ENCODE results near the gene HIF1AN. TPM values are rescaled to one million over a fixed set of nuclear protein-coding genes. Genes with fewer than 3 reads are reported as not detected.

HIF1AN gene
- total RNA-seq, 1 experiment from 2014 or later, result 58.7 TPM

DNA sequence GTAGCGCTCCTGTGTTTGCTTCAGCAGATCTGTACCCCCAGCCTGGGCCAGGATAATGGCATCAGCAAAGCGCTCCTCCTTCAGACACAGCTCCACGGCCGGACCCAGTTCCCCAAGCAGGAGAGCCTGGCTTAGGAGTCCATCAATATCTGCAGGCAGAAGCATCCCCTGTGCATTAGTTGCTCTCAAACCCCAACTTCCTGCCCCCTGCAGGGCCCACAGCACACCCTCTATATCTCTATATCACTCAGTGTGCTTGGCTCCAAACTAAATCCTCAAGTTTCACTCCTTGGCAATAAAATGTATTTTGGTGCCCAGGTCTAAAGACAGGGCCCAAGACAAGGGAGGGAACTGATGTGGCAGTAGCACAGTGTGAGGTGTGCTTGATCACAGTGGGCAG is 37.7 kb upstream of the HIF1AN start:
- Histone ChIP-seq H2BK20ac (ENCODE audit: low read depth, low read length, poor library complexity, severe bottlenecking) (no peak overlapping the region), H3K23me2 (ENCODE audit: insufficient read length, low read depth, low read length, poor library complexity, severe bottlenecking) (no peaks in the 10 kb centered on the region), H4K8ac (replicated peaks; ENCODE audit: insufficient read length, low read depth, low read length) (no peak overlapping the region), H3K4me1 (ENCODE audit: insufficient read depth, low read length) (no peaks in the 10 kb centered on the region), H4K5ac (ENCODE audit: insufficient read length, low read depth, low read length) (no peak overlapping the region), H3K4me2 (ENCODE audit: insufficient read depth, insufficient read length, low read length) (no peak overlapping the region), H3K14ac (ENCODE audit: insufficient read depth, low read length) (no peak overlapping the region), H2BK120ac (ENCODE audit: low read depth, low read length, poor library complexity, severe bottlenecking) (no peak overlapping the region), H2BK5ac (ENCODE audit: insufficient read length, low read length) (no peak overlapping the region), H4K91ac (ENCODE audit: insufficient read length, low read depth, low read length) (no peak overlapping the region), H2AK5ac (ENCODE audit: insufficient read length, low read length) (no peak overlapping the region), H3K23ac (ENCODE audit: insufficient read length, low read depth, low read length) (no peak overlapping the region), H2BK15ac (ENCODE audit: low read depth, low read length) (no peak overlapping the region), H4K20me1 (ENCODE audit: control insufficient read depth, insufficient read depth, insufficient read length) (no peaks in the 10 kb centered on the region), H3K27ac (ENCODE audit: insufficient read length, low read depth, low read length) (no peak overlapping the region), H3K9ac (ENCODE audit: extremely low read depth, insufficient read length, low read length) (no peak overlapping the region), H3K27me3 (ENCODE audit: insufficient read depth, low read length) (no peaks in the 10 kb centered on the region), H2AFZ (ENCODE audit: low read length) (no peak overlapping the region), H3K79me2 (ENCODE audit: insufficient read depth, low read length) (no peaks in the 10 kb centered on the region), H3K4ac (ENCODE audit: low read depth, low read length) (no peak overlapping the region), H3K56ac (ENCODE audit: insufficient read length, low read depth, low read length) (no peak overlapping the region), H3K9me3 (ENCODE audit: control insufficient read depth, low read depth, low read length) (no peaks in the 10 kb centered on the region), H3K18ac (ENCODE audit: insufficient read length, low read depth, low read length) (no peak overlapping the region), H3K79me1 (ENCODE audit: insufficient read depth, low read depth, low read length, poor library complexity, severe bottlenecking) (no peaks in the 10 kb centered on the region), H2BK12ac (ENCODE audit: insufficient read length, low read depth, low read length) (no peak overlapping the region), H3T11ph (ENCODE audit: low read length) (no peak overlapping the region)
- Mint-ChIP-seq H3K4me3 (no peak overlapping the region), H3K9me3 (no peaks in the 10 kb centered on the region), H3K27me3 (ENCODE audit: low read depth) (peaks cover 90% of the 10 kb centered on the region), H3K36me3 (ENCODE audit: insufficient read depth in 1 of 3, low read depth in 3 of 3) (peaks cover 0 to 25% (median 0%) of the 10 kb centered on the region in 3 experiments; a peak in 3 of 7 replicates), H3K4me1 (no peaks in the 10 kb centered on the region), H3K27ac (peak overlapping the region in 1 of 3 experiments; percentile 20; a peak in 1 of 7 replicates)
- no CpG with 5 or more reads among the region's 4 CpGs for WGBS (ENCODE audit: extremely low coverage, insufficient read length, low lambda C conversion rate)
- TF ChIP-seq, protein P1, sequence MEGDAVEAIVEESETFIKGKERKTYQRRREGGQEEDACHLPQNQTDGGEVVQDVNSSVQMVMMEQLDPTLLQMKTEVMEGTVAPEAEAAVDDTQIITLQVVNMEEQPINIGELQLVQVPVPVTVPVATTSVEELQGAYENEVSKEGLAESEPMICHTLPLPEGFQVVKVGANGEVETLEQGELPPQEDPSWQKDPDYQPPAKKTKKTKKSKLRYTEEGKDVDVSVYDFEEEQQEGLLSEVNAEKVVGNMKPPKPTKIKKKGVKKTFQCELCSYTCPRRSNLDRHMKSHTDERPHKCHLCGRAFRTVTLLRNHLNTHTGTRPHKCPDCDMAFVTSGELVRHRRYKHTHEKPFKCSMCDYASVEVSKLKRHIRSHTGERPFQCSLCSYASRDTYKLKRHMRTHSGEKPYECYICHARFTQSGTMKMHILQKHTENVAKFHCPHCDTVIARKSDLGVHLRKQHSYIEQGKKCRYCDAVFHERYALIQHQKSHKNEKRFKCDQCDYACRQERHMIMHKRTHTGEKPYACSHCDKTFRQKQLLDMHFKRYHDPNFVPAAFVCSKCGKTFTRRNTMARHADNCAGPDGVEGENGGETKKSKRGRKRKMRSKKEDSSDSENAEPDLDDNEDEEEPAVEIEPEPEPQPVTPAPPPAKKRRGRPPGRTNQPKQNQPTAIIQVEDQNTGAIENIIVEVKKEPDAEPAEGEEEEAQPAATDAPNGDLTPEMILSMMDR (conservative IDR thresholded peaks at IDR 0.05), result no peak
- no peak for DNase-seq

All from H9 (cell line).